ENCODE data around the gene ARL13A.

ARL13A gene

DNA sequence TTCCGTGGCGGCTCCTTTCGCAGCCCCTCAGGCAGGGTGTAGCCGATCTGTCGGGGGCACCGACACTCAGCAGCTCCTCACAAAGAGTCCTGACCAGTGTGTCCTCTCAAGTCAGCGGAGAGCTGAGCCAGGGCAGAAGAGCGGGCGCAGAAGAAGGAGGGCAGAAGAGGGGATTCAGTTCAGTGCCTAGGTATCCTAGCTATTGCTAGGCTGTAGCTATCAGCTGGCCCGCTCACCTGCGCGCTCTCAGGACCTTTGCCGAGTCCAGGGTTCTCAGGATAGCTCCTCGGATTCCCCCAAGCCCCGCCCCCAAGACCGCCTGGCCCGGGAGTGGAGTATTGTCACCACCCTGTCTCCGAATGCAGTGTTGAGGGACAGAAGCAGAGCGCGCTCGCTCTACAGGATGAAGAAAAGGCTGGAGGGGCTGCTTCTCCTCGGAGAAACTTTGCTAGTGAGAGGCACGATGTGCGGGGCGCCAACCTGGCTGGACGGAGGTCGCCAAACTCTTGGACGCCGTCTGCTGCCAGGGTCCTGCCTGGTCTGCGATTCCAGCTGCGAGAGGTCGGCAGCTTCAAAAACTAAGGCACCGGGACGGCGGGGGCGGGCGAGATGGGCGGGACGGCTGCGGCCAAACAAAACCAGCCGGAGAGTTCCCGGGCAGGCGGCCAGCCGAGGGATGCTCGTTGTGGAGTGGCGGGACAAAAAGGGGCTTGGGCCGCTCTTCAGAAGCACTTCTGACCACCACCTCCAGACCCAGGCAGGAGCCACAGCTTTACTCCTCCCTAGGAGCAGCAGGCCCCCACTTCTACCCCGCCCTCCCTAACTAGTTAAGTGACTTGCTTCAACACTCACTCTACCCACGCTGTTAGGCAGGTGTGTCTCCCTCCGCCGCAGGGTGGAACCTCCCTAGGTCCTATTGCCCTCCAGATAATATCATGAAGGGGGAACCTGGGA, 40.6 kb upstream of the ARL13A start, which contains the start of gene XKRX:
Gene XKRX (minus strand): TSS at position 258 of the 954 bp plus-strand sequence. CDS start 613 bp downstream, outside the sequence.
- no peak within 1 kb of the TSS for H3K27ac ChIP-seq (replicated peaks)
- no peaks in the 10 kb centered on the region for H3K27me3 ChIP-seq (ENCODE audit: insufficient read depth, poor library complexity, severe bottlenecking)
- DNase-seq (ENCODE audit: low read depth in 1 of 2, low spot score in 1 of 2) = no peak
- H3K4me3 ChIP-seq (replicated peaks; ENCODE audit: insufficient read depth, low read length) = no peak within 1 kb of the TSS; the same call in 1 of the 2 replicates
- no peak for TF ChIP-seq GABPA (IDR thresholded peaks at IDR 0.05; ENCODE audit: low read depth)
- TF ChIP-seq, protein P1, sequence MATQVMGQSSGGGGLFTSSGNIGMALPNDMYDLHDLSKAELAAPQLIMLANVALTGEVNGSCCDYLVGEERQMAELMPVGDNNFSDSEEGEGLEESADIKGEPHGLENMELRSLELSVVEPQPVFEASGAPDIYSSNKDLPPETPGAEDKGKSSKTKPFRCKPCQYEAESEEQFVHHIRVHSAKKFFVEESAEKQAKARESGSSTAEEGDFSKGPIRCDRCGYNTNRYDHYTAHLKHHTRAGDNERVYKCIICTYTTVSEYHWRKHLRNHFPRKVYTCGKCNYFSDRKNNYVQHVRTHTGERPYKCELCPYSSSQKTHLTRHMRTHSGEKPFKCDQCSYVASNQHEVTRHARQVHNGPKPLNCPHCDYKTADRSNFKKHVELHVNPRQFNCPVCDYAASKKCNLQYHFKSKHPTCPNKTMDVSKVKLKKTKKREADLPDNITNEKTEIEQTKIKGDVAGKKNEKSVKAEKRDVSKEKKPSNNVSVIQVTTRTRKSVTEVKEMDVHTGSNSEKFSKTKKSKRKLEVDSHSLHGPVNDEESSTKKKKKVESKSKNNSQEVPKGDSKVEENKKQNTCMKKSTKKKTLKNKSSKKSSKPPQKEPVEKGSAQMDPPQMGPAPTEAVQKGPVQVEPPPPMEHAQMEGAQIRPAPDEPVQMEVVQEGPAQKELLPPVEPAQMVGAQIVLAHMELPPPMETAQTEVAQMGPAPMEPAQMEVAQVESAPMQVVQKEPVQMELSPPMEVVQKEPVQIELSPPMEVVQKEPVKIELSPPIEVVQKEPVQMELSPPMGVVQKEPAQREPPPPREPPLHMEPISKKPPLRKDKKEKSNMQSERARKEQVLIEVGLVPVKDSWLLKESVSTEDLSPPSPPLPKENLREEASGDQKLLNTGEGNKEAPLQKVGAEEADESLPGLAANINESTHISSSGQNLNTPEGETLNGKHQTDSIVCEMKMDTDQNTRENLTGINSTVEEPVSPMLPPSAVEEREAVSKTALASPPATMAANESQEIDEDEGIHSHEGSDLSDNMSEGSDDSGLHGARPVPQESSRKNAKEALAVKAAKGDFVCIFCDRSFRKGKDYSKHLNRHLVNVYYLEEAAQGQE (IDR thresholded peaks at IDR 0.05; ENCODE audit: insufficient replicate concordance, low read depth) = no peak
- TF ChIP-seq SPI1 (IDR thresholded peaks at IDR 0.05; ENCODE audit: borderline replicate concordance, low read depth) = no peak
- TF ChIP-seq, protein P2, sequence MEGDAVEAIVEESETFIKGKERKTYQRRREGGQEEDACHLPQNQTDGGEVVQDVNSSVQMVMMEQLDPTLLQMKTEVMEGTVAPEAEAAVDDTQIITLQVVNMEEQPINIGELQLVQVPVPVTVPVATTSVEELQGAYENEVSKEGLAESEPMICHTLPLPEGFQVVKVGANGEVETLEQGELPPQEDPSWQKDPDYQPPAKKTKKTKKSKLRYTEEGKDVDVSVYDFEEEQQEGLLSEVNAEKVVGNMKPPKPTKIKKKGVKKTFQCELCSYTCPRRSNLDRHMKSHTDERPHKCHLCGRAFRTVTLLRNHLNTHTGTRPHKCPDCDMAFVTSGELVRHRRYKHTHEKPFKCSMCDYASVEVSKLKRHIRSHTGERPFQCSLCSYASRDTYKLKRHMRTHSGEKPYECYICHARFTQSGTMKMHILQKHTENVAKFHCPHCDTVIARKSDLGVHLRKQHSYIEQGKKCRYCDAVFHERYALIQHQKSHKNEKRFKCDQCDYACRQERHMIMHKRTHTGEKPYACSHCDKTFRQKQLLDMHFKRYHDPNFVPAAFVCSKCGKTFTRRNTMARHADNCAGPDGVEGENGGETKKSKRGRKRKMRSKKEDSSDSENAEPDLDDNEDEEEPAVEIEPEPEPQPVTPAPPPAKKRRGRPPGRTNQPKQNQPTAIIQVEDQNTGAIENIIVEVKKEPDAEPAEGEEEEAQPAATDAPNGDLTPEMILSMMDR (IDR thresholded peaks at IDR 0.05; ENCODE audit: insufficient read depth, low read length) = no peak
- no peak for TF ChIP-seq POLR2AphosphoS5 (IDR thresholded peaks at IDR 0.05; ENCODE audit: low read depth)

DNA sequence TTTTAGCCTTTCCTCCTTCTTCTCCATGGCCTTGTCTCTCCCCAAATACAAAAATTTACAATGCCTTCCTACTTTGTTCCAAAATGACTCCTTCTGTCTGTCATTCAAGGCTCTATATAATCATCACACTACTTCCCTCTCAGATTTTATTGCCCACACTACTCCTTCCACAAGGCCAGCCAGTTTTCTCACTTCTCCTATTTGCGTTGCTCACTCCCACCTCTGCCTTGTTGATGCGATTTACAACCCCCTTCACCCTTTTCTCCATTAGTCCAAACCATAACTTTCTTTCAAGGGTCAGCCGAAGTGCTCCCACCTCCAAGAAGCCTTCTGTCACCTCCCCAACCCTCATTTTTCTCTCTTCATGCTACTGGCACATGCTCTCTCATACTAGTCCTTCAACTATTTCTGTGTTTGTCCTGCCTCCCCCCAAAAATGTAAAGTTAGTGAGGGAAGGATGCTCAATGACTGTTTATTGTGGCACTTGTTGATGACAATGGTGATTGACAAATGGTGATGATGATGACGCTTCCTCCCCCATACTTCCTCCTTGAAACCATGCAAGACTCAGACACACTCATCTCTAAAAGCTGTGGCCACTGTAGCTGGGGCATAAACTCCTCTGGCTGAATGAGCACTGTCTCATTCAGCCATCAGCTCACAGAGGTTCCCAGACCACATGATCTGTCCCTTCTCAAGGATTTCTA, 38.1 kb upstream of the ARL13A start:
- Histone ChIP-seq H3K27ac (replicated peaks) (no peak overlapping the region), H3K27me3 (ENCODE audit: insufficient read depth, poor library complexity, severe bottlenecking) (no peaks in the 10 kb centered on the region), H3K4me3 (replicated peaks; ENCODE audit: insufficient read depth, low read length) (no peak overlapping the region)
- TF ChIP-seq, protein P2 (IDR thresholded peaks at IDR 0.05; ENCODE audit: insufficient read depth, low read length) = no peak
- TF ChIP-seq GABPA (IDR thresholded peaks at IDR 0.05; ENCODE audit: low read depth) = no peak
- no peak for TF ChIP-seq SPI1 (IDR thresholded peaks at IDR 0.05; ENCODE audit: borderline replicate concordance, low read depth)
- TF ChIP-seq, protein P1 (IDR thresholded peaks at IDR 0.05; ENCODE audit: insufficient replicate concordance, low read depth) = no peak
- no peak for TF ChIP-seq POLR2AphosphoS5 (IDR thresholded peaks at IDR 0.05; ENCODE audit: low read depth)
- no peak for DNase-seq (ENCODE audit: low read depth in 1 of 2, low spot score in 1 of 2)

DNA sequence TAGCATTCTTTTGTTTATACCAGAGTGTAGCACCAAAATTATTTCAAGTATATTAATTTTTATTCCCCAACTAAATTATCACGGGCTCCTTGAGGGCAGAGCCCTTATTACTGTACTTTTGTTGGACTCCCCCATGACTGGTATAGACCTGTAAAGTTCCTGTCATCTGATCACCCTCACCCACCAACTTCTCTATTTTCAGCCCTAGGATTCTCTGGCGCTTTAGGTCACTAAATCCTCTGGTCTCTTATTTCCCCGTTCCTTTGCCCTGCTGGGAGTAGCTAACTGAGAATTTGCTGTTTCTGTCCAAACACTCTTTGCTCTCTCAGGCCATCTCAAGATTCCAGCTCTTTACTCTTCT, 37.6 kb upstream of the ARL13A start:
- H3K4me3 ChIP-seq (replicated peaks; ENCODE audit: insufficient read depth, low read length) = no peak overlapping the region
- no peak for DNase-seq (ENCODE audit: low read depth in 1 of 2, low spot score in 1 of 2)
- TF ChIP-seq, protein P2 (IDR thresholded peaks at IDR 0.05; ENCODE audit: insufficient read depth, low read length) = no peak
- no peak for TF ChIP-seq GABPA (IDR thresholded peaks at IDR 0.05; ENCODE audit: low read depth)
- TF ChIP-seq, protein P1 (IDR thresholded peaks at IDR 0.05; ENCODE audit: insufficient replicate concordance, low read depth) = no peak
- no peak for TF ChIP-seq POLR2AphosphoS5 (IDR thresholded peaks at IDR 0.05; ENCODE audit: low read depth)
- no peak for TF ChIP-seq SPI1 (IDR thresholded peaks at IDR 0.05; ENCODE audit: borderline replicate concordance, low read depth)
- H3K27me3 ChIP-seq (ENCODE audit: insufficient read depth, poor library complexity, severe bottlenecking) = no peaks in the 10 kb centered on the region
- no peak overlapping the region for H3K27ac ChIP-seq (replicated peaks)
